Measurements from ENCODE around the gene CYP1A1. TPM values are rescaled to one million over a fixed set of nuclear protein-coding genes. Genes with fewer than 3 reads are reported as not detected.

CYP1A1 gene, protein sequence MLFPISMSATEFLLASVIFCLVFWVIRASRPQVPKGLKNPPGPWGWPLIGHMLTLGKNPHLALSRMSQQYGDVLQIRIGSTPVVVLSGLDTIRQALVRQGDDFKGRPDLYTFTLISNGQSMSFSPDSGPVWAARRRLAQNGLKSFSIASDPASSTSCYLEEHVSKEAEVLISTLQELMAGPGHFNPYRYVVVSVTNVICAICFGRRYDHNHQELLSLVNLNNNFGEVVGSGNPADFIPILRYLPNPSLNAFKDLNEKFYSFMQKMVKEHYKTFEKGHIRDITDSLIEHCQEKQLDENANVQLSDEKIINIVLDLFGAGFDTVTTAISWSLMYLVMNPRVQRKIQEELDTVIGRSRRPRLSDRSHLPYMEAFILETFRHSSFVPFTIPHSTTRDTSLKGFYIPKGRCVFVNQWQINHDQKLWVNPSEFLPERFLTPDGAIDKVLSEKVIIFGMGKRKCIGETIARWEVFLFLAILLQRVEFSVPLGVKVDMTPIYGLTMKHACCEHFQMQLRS
- polyA plus RNA-seq (ENCODE audit: insufficient read length in 4 of 4) = not detected

DNA sequence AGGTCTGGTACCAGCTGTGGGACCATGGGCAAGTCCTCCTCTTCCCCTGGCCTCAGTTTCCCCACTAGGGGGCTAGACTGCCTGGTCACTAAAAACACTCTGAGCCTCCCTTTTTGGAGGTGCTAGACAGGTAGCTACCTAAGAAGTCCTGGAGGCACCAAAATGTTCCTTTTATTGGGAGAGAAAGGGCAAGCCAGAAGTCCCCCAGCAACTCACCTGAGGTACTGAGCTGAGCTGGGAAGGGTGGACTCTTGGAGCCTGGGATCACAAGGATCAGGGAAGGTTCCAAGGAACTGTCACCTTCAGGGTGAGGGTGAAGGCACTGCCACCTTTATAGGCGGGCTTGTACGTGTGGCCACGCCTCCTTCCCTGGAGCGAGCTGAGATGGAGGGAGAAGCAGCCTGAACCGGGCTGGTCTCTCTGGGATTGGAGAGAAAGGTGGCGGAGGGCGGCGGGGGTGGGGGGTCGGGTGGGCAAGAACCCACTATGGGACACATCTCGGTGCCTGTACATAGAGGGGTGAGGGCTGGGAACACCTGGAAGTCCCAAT is at the start of gene CYP1A1:
Gene CYP1A1, minus strand, starts transcription at position 304 of the 550 bp plus-strand sequence. CDS start 2,431 bp downstream, outside the sequence.
- DNase-seq (ENCODE audit: low read depth in 4 of 4, low spot score in 3 of 4) = no peak

DNA sequence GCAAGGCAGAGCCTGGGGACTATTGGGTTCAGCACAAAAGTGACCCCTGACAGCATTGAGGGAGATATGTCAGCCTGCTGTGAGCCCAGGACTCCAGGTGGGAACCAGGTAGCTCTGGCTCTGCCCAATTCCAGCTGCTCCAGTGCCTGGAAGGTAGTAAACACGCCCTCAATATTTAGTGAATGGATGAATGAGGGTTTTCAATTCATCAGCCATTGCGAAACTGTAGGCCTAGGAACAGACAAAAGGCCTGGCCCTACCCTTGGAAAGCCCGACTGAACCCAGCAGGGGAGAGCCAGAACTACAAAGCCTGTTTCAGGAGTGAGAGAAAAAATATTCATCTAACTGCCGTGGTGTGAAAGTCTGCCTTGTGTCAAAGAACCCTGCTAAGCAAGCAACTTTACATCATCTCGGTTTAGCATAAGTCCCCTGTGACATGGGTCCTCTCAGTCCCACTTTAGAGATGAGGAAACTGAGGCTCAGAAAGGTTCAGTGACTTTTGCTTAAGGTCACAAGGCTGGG is 48.5 kb upstream of the CYP1A1 start:
- DNase-seq (ENCODE audit: low read depth in 4 of 4, low spot score in 3 of 4) = no peak

DNA sequence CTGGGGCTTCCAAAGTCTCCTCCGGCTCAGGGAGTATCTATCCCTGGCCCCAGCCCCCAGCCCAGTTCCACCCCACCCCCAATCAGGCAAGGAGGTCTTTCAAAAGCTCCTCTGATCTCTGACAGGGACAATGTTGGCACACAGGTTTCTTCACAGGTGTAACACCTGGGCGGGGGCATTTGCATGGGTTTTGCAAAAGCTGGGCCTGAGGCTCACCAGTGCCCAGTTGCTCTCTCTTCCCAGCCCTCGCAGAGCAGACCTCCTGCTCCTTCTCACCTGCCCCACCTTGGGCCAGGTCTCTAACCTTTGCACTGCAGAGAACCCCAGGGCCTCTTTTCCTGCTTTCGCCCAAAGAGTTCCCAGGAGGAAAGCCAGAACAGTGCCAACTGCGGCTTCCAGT is 48.0 kb upstream of the CYP1A1 start:
- no peak for DNase-seq (ENCODE audit: low read depth in 4 of 4, low spot score in 3 of 4)

DNA sequence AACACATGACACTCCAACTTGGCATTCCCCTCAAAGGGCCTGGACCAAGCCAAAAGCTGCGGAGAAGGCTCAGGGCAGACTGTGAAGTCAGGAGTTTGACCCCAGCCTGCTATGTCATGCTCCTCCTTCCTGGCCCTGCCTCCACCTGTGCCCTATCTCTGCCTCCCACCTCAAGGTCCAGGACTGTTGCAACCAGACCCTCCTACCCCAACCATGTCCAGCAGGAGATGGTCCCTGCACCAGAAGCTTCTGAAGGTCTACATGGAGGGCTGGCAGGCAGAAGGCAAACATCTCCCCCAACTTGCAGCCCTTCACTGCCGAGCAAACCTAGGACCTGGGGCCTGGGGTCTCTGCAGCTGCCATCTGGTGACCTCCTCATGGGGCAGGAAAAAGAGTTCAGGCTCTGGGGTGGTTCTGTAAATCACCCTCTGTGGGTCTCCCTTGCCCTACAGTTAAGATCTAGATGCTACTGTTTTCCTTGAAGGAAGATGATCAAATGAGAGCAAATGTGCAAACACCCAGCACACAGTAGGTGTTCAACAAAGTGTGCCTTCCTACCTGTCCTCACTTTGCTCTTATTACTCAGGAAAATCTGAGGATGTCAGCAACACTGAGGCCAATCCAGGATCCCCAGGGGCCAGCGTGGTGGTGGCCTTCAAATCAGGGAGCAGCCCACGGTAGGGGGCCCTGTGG is 45.0 kb upstream of the CYP1A1 start:
- no peak for DNase-seq (ENCODE audit: low read depth in 4 of 4, low spot score in 3 of 4)

DNA sequence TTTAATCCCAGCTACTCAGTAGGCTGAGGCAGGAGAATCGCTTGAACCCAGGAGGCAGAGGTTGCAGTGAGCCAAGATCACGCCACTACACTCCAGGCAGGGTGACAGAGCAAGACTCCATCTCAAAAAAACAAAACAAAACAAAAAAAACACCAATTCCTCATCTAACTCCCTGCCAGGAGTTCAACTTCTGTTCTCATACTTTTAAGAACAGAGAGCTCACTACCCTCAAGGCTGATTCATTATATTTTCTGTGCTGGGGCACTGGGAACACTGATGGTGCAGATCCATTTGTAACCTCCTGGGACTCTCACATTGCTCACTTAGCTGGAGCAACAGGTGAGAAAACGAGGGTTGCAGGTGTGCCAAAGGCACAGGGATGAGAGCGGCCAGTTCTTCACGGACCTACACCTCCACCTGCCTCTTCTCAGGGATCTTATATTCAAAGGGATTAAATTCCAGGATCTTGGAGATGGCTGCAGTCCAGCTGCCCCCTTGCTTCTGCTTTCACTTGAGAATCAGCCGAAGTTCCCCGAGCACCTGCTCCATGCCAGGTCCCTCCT is 44.2 kb upstream of the CYP1A1 start:
- no peak for DNase-seq (ENCODE audit: low read depth in 4 of 4, low spot score in 3 of 4)

DNA sequence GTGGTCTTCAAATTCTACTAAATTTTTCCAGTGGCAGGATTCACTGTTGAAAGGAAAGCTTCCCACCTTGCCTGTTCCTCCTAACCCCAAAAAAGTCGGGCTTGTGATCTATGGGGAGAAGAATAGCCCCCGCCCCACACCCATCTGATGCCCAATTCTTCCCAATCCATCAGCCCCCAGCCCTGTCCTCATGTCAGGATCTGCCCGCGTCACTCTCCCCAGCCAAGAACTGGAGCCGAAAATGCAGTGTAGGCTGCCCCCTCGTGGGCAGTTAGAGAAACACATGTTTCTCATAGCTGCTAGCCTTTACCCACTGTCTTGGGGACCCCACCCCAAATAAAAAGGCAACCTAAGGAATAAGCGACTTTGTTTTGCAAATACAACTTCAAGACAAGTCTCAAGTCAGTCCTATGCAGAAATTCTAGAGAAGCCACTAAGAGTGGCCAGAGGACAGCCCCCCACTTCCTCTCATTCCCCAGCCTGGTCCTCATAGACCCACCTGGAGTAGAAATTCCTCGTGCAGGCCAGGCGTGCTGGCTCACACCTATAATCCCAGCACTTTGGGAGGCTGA is 43.5 kb upstream of the CYP1A1 start:
- no peak for DNase-seq (ENCODE audit: low read depth in 4 of 4, low spot score in 3 of 4)

DNA sequence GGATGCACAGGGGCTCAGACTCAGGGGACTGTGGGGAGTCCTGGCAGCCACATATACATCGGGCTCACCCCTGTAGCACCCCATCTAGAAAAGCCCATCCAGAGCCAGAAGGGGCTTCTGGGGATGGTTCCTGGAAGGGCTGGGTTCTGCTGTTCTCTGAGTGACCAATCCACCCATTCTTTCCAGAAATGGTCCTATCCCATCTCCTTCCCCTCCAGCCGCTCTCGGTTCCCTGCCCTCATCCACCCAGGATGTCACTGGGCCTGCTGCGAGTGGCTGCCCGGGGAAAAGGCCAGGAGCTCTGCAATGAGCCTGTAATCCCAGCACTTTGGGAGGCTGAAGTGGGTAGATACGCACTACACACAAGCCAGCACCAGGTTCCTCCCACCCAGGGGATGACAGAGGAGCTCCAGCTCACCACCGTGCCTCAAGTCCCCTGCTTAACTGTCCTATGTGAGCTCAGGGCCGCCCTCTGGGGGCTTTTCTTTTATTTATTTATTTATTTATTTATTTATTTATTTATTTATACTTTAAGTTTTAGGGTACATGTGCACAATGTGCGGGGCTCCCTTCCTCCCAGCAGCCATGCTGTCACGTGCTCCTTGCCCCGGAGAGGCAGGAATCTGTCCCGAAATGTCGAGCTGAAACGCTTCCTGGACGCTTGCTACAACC is 42.9 kb upstream of the CYP1A1 start:
- DNase-seq (ENCODE audit: low read depth in 4 of 4, low spot score in 3 of 4) = no peak

DNA sequence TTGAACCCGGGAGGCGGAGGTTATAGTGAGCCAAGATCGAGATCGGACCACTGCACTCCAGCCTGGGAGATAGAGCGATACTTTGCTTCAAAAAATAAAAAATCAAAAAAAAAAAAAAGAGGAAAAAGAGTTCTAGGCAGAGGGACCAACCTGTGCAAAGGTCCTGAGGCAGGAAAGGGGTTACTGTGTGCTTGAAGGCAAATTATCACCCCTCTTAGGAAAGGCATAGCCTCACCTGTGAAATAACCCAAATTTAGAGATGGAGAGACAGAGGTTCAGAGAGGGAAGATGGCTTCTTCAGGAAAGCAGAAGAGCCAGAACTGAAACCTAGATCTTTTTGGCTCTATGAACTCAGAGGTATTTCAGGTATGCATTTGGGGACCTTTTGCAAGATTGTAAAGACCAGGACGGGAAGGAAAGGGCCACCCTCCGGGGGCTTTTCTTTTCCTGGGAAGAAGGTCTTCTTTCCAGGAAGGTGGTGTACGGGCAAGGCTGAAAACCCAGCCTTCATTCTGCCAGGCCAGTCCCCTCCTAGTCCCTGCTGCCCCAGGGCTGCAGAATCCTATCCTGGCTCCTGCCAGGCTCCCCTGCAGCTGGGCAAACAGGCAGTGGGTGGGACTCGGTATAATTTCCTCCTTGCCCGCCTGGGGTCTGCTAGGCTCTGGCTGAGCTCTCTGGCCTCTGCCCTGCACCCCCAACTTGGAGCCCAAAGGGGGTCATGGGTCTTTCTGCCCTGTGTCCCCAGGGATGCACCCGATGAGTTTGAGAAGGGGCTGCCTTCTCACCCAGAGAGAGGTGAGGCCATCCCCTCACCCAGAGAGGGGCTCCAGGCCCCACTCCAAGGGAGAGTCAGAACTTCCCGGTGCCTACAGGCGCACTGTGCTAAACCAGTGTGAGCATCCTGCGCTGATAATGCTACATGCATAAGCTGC is 42.1 kb upstream of the CYP1A1 start:
- DNase-seq (ENCODE audit: low read depth in 4 of 4, low spot score in 3 of 4) = no peak

DNA sequence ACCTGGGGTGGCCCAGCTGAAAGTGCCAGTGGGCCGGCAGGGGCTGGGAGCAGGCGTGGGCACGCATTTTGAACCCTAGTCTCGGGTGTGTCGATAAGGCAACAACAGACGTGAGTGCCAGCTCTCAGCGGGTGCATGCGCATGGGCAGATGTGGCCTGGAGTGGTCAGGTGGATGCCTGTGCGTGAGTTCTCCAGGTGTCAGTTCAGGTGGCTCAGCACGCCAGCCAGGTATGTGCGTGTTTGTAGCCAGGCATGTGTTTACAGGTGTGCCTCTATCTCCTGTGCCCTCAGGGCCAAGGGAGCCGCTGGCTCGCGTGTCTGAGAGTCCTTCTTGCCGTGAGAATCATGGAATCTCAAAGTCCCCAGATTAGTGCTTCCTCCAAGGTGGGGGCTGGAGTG is 38.1 kb upstream of the CYP1A1 start:
- no peak for DNase-seq (ENCODE audit: low read depth in 4 of 4, low spot score in 3 of 4)

DNA sequence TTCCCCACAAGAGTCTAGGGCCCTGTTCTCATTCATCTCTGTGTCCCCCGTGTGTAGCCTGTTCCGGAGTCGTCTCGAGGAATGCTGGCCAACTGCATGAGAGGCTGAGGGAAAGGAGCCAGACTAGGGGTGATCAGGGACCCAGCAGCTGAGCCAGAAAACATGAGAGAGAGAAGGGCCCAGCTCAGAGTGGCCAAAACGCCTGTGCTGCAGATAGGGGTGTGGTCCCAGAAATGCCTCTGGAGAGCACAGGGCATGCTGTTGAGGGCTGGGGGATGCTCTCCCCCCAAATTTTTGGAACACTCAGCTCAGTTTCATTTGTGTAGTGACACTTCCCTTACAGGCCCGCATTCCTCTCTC is 37.4 kb upstream of the CYP1A1 start:
- no peak for DNase-seq (ENCODE audit: low read depth in 4 of 4, low spot score in 3 of 4)

DNA sequence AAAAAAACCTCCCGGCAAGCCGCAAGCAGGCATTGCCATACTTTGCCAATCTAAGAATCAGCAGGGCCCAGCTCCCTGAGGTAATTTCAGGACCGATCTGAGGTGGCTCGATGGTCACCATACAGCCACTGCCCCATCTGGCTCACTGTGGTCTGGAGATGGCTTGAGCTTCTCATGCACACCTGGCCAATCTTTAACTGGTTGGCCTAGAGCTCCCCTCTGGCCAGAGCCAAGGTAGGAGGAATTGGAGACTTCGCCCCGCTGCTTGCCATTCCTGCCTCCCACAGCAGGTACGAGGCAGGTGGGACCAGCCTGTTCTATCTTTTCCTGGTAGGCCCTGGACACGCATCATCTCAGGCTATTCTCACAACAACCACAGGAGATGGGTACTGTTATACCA is 33.4 kb upstream of the CYP1A1 start:
- DNase-seq (ENCODE audit: low read depth in 4 of 4, low spot score in 3 of 4) = no peak

DNA sequence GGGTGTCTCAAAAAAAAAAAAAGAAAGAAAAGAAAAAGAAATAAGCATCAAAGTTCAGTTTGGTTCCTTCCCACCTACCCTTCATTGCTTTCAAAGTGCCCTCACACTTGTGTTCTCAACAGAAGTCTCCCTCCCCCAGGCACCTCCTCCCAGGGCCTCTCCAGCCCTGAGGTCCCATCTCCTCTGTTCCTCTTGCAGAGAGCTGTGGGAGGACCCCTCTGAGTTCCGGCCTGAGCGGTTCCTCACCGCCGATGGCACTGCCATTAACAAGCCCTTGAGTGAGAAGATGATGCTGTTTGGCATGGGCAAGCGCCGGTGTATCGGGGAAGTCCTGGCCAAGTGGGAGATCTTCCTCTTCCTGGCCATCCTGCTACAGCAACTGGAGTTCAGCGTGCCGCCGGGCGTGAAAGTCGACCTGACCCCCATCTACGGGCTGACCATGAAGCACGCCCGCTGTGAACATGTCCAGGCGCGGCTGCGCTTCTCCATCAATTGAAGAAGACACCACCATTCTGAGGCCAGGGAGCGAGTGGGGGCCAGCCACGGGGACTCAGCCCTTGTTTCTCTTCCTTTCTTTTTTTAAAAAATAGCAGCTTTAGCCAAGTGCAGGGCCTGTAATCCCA is 29.4 kb upstream of the CYP1A1 start:
- DNase-seq (ENCODE audit: low read depth in 4 of 4, low spot score in 3 of 4) = no peak

DNA sequence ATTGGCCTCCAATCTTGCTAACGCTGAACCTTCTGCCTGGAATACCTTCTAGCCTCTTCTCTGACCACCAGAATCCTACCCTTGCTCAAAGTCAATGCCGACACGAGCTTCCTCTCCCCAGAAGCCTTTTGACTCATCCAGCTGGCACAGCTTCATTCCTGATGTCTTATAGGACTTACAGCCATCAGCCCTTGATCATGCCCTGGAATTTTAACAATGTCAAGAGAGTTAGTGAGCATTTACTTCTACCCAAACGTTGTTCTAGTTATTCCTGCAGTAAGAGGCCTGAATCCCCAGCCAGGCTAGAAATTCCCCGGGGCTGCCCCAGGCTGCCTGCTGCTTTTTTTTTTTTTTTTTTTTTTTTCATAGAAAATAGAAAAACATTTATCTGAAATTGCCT is 27.2 kb upstream of the CYP1A1 start:
- DNase-seq (ENCODE audit: low read depth in 4 of 4, low spot score in 3 of 4) = no peak

DNA sequence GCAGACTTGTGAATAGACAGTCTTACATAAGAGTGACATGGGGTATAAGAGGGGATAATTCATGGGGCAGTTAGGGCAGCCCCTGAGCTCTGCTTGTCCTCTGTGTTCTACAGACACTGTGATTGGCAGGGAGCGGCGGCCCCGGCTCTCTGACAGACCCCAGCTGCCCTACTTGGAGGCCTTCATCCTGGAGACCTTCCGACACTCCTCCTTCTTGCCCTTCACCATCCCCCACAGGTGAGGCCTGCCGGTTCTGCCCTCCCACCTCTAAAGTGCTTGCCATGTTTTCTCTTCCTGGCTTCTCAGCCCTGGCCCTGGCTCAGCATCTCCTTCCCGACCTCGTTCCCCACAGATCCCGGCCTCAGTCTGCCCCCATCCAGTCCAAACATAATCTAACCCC is 26.7 kb upstream of the CYP1A1 start:
- DNase-seq (ENCODE audit: low read depth in 4 of 4, low spot score in 3 of 4) = no peak

DNA sequence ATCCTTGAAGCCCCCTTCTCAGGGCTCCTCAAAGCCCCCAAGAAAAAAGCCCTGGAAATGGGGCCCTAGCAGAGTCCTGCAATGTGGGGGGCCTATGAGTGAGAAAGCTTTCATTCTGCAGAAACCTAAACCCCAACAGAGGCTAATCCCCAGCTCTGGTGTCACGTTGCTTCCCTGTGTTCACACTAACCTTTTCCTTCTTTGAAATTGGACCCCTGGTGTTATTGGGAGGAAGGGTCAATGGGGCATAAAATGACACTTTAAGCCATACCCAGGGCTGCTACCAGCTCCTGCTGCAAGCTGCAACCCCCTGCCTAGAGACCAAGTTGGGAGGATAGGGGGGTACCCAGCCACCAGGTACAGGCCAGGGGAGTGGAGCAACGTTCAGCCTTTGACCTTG is 25.4 kb upstream of the CYP1A1 start:
- DNase-seq (ENCODE audit: low read depth in 4 of 4, low spot score in 3 of 4) = no peak

DNA sequence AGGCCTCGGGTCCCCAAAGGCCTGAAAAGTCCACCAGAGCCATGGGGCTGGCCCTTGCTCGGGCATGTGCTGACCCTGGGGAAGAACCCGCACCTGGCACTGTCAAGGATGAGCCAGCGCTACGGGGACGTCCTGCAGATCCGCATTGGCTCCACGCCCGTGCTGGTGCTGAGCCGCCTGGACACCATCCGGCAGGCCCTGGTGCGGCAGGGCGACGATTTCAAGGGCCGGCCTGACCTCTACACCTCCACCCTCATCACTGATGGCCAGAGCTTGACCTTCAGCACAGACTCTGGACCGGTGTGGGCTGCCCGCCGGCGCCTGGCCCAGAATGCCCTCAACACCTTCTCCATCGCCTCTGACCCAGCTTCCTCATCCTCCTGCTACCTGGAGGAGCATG is 24.5 kb upstream of the CYP1A1 start:
- no peak for DNase-seq (ENCODE audit: low read depth in 4 of 4, low spot score in 3 of 4)

DNA sequence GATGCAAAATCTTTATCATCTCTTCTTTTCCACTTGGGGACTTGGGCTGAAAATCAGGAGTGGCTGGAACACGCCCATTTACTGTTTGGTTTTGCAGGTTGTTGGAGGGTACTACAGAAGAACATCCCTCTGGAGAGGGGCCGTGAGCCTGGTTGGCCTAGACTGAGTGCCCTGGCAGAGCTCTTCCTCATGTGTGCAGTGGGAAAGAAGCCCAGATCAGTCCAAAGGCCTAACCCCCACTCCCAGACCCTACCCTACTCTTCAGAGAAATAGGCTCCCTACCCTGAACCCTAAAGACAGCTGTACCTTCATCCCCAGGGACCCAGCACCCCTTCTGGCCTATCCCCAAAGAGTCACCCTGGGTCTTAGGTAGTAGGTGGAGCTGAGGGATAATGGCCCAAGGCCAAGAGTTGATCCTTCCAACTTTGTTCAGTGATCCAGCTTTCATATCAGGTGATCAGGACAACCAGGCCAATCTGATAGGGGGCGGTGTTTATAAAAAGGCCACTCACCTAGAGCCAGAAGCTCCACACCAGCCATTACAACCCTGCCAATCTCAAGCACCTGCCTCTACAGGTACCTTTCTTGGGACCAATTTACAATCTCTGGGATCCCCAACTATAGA is 23.1 kb upstream of the CYP1A1 start, which contains the start of gene CYP1A2:
Gene CYP1A2, plus strand, starts transcription at position 524 of the 625 bp plus-strand sequence. CDS start 894 bp downstream, outside the sequence.
- DNase-seq (ENCODE audit: low read depth in 4 of 4, low spot score in 3 of 4) = no peak

DNA sequence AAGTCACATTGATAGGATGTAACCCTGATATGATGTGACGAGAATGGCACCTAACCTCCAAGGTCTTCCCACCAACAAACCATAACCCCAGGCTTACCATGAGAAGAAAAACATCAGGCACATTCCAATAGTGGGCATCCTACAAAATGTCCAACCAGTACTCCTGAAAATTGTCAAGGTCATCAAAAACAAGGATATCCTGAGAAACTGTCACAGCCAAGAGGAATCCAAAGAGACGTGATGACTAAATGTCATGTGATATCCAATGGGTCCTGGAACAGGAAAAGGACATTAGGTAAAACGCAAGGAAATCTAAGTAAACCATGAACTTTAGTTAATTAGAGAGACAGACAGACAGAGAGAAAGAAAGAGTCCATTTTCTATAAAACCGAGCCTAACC is 21.1 kb upstream of the CYP1A1 start:
- no peak for DNase-seq (ENCODE audit: low read depth in 4 of 4, low spot score in 3 of 4)

Data from left renal pelvis (tissue), 4 donors.